Measurements from ENCODE around the gene ACRV1. TPM values are rescaled to one million over a fixed set of nuclear protein-coding genes. Genes with fewer than 3 reads are reported as not detected.

ACRV1 gene
- total and polyA plus RNA-seq, 8 donors: not detected

GRCh38 chr11:125679397-125679796, 1.2 kb downstream of the ACRV1 start:
- no peak for DNase-seq
- TF ChIP-seq, protein P1, sequence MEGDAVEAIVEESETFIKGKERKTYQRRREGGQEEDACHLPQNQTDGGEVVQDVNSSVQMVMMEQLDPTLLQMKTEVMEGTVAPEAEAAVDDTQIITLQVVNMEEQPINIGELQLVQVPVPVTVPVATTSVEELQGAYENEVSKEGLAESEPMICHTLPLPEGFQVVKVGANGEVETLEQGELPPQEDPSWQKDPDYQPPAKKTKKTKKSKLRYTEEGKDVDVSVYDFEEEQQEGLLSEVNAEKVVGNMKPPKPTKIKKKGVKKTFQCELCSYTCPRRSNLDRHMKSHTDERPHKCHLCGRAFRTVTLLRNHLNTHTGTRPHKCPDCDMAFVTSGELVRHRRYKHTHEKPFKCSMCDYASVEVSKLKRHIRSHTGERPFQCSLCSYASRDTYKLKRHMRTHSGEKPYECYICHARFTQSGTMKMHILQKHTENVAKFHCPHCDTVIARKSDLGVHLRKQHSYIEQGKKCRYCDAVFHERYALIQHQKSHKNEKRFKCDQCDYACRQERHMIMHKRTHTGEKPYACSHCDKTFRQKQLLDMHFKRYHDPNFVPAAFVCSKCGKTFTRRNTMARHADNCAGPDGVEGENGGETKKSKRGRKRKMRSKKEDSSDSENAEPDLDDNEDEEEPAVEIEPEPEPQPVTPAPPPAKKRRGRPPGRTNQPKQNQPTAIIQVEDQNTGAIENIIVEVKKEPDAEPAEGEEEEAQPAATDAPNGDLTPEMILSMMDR (IDR thresholded peaks at IDR 0.05): no peak
- H3K9me3 ChIP-seq: no peaks in the 10 kb centered on the region
- WGBS, 2 donors: 90 to 92% methylated on average over 4 of the region's 4 CpGs
- H3K27ac ChIP-seq: no peak overlapping the region
- intact Hi-C loops (cut with DNase I): no loop called here
- H3K4me3 ChIP-seq: no peak overlapping the region
- no peaks in the 10 kb centered on the region for H3K27me3 ChIP-seq
- no peaks in the 10 kb centered on the region for H3K36me3 ChIP-seq
- ATAC-seq: no peak
- no peaks in the 10 kb centered on the region for H3K4me1 ChIP-seq
- no peak for FAIRE-seq

GRCh38 chr11:125675196-125675595, 5.5 kb downstream of the ACRV1 start:
- Histone ChIP-seq H3K27ac (no peak overlapping the region), H3K9me3 (no peaks in the 10 kb centered on the region), H3K27me3 (no peaks in the 10 kb centered on the region), H3K4me1 (no peaks in the 10 kb centered on the region), H3K4me3 (no peak overlapping the region), H3K36me3 (no peaks in the 10 kb centered on the region)
- TF ChIP-seq, protein P1 (IDR thresholded peaks at IDR 0.05): no peak
- FAIRE-seq (no peak), ATAC-seq (no peak), DNase-seq (no peak)
- intact Hi-C loops (cut with DNase I): no loop called here
- 91 to 97% methylated on average over 2 of the region's 2 CpGs for WGBS, 2 donors

GRCh38 chr11:125674210-125674609, 6.4 kb downstream of the ACRV1 start:
- TF ChIP-seq, protein P1 (IDR thresholded peaks at IDR 0.05): no peak
- ATAC-seq (no peak), DNase-seq (no peak), FAIRE-seq (no peak)
- Histone ChIP-seq H3K4me1 (no peaks in the 10 kb centered on the region), H3K27ac (no peak overlapping the region), H3K36me3 (no peaks in the 10 kb centered on the region), H3K9me3 (no peaks in the 10 kb centered on the region), H3K27me3 (no peaks in the 10 kb centered on the region), H3K4me3 (no peak overlapping the region)
- intact Hi-C loops (cut with DNase I): no loop called here
- 77 to 86% methylated on average over 2 of the region's 2 CpGs for WGBS, 2 donors

- Histone ChIP-seq H3K4me3 (no peak overlapping the region), H3K9me3 (no peaks in the 10 kb centered on the region), H3K27me3 (no peaks in the 10 kb centered on the region), H3K27ac (no peak overlapping the region), H3K4me1 (no peaks in the 10 kb centered on the region), H3K36me3 (no peaks in the 10 kb centered on the region)
- TF ChIP-seq, protein P1 (IDR thresholded peaks at IDR 0.05): no peak
- FAIRE-seq (no peak), ATAC-seq (no peak), DNase-seq (no peak)
- intact Hi-C loops (cut with DNase I): no loop called here
- WGBS, 2 donors: 80 to 86% methylated on average over 2 of the region's 2 CpGs
Observed at GRCh38 chr11:125671561-125671960, 9.1 kb downstream of the ACRV1 start.

GRCh38 chr11:125670172-125670571, 10.5 kb downstream of the ACRV1 start:
- Histone ChIP-seq H3K36me3 (no peaks in the 10 kb centered on the region), H3K4me3 (no peak overlapping the region), H3K9me3 (no peaks in the 10 kb centered on the region), H3K27ac (no peak overlapping the region), H3K27me3 (no peaks in the 10 kb centered on the region), H3K4me1 (no peaks in the 10 kb centered on the region)
- ATAC-seq (no peak), FAIRE-seq (no peak), DNase-seq (no peak)
- intact Hi-C loops (cut with DNase I): no loop called here
- 91 to 93% methylated on average over 1 of the region's 1 CpG for WGBS, 2 donors
- TF ChIP-seq, protein P1 (IDR thresholded peaks at IDR 0.05): no peak

Measured in pancreas (tissue), 10 donors.